Uterus (tissue), 4 donors: ENCODE measurements around the gene PLCL2. TPM values are rescaled to one million over a fixed set of nuclear protein-coding genes. Genes with fewer than 3 reads are reported as not detected.

ENCODE experiments used
- DNase-seq, 2 donors: peaks; one replicate each; pipeline ENCODE4 v3.0.0-alpha.2; 2019 to 2020
- H3K27ac ChIP-seq, 2 donors: fragments of 200-600 bp; sonication (generic); 1 replicate in 1 of 2; 2 replicates in 1 of 2; pipeline ENCODE4 v1.5.1; 2016 to 2018
- H3K27me3 ChIP-seq, 2 donors: fragments of 200-600 bp; sonication (generic); one replicate each; pipeline ENCODE4 v1.5.1; 2018 to 2019; ENCODE audit warnings: control low read depth in 1 of 2
- H3K36me3 ChIP-seq, 2 donors: fragments of 200-600 bp; sonication (generic); one replicate each; pipeline ENCODE4 v1.5.1; 2019; ENCODE audit warnings: control low read depth in 1 of 2
- H3K4me1 ChIP-seq, 2 donors: fragments of 200-600 bp; sonication (generic); one replicate each; pipeline ENCODE4 v1.5.1; 2018 to 2019; ENCODE audit warnings: control low read depth in 1 of 2
- H3K4me3 ChIP-seq, 2 donors: fragments of 200-600 bp; sonication (generic); 1 replicate in 1 of 2; 2 replicates in 1 of 2; pipeline ENCODE4 v1.5.1; 2018 to 2019; ENCODE audit warnings: mild to moderate bottlenecking in 1 of 2
- H3K9me3 ChIP-seq, 2 donors: fragments of 200-600 bp; sonication (generic); one replicate each; pipeline ENCODE4 v1.5.1; 2019; ENCODE audit warnings: control low read depth in 1 of 2
- POLR2A ChIP-seq, 2 donors: fragments of 450-650 bp; IDR thresholded peaks; one replicate each; pipeline ENCODE4 v1.6.1; 2016; ENCODE audit warnings: antibody characterized with exemption in 2 of 2, mild to moderate bottlenecking in 1 of 2, moderate library complexity in 1 of 2
- intact Hi-C: fragments of 100-400 bp; cut with DNase I; formaldehyde crosslinking; loops from one replicate; pipeline ENCODE4 v1.15.1; 2023; ENCODE audit warnings: low total_unique reads
- total RNA-seq, 4 donors: library from RNA; depleted of rRNA in 3 of 4; stranded (reverse); fragments of >200 nt in 3 of 4; gene quantifications; one replicate each; pipeline versions ENCODE4 v1.1.0 to v1.2.4, GENCODE V29; 2014 to 2023
- TF ChIP-seq, protein P1 (sequence below), 4 experiments: fragments of 200-600 bp in 2 of 4; fragments of 450-650 bp in 2 of 4; sonication (generic) in 2 of 4; IDR thresholded peaks; one replicate each; pipeline ENCODE4 v1.5.1; 2016 to 2019; ENCODE audit warnings: antibody characterized with exemption in 4 of 4, mild to moderate bottlenecking in 2 of 4, moderate library complexity in 1 of 4
- donor health status: DM: yes; HTN: yes; CAD: no.

The PLCL2 gene
- total RNA-seq, 4 donors from 2014 or later: 9.7 to 63.0 (median 19.5) TPM

DNA sequence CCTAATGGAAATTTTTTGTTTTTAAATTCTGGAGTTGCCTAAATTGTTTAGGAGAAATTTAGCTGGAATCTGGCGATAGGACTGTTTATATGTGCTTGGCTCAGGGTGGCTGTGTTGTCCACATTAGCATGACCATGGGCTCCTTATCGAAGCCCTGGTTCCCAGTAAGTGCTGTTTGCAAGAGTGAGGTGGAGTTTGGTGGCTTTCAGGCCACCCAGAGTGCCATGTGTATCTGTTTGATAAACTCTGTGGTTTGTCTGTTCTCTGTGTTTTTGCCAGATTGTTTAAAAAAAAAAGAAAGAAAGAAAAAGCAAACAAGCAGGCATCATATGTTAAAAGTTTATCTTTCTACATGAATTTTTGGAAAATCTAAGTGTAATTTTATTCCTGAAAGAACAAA, 51.5 kb downstream of the PLCL2 start:
- Histone ChIP-seq H3K4me1 (no peaks in the 10 kb centered on the region), H3K4me3 (no peak overlapping the region), H3K36me3 (no peaks in the 10 kb centered on the region), H3K9me3 (no peaks in the 10 kb centered on the region), H3K27me3 (no peaks in the 10 kb centered on the region), H3K27ac (no peak overlapping the region)
- intact Hi-C loops: no loop called here
- TF ChIP-seq, protein P1, sequence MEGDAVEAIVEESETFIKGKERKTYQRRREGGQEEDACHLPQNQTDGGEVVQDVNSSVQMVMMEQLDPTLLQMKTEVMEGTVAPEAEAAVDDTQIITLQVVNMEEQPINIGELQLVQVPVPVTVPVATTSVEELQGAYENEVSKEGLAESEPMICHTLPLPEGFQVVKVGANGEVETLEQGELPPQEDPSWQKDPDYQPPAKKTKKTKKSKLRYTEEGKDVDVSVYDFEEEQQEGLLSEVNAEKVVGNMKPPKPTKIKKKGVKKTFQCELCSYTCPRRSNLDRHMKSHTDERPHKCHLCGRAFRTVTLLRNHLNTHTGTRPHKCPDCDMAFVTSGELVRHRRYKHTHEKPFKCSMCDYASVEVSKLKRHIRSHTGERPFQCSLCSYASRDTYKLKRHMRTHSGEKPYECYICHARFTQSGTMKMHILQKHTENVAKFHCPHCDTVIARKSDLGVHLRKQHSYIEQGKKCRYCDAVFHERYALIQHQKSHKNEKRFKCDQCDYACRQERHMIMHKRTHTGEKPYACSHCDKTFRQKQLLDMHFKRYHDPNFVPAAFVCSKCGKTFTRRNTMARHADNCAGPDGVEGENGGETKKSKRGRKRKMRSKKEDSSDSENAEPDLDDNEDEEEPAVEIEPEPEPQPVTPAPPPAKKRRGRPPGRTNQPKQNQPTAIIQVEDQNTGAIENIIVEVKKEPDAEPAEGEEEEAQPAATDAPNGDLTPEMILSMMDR (IDR thresholded peaks at IDR 0.05): no peak
- no peak for TF ChIP-seq POLR2A (IDR thresholded peaks at IDR 0.05)
- no peak for DNase-seq

DNA sequence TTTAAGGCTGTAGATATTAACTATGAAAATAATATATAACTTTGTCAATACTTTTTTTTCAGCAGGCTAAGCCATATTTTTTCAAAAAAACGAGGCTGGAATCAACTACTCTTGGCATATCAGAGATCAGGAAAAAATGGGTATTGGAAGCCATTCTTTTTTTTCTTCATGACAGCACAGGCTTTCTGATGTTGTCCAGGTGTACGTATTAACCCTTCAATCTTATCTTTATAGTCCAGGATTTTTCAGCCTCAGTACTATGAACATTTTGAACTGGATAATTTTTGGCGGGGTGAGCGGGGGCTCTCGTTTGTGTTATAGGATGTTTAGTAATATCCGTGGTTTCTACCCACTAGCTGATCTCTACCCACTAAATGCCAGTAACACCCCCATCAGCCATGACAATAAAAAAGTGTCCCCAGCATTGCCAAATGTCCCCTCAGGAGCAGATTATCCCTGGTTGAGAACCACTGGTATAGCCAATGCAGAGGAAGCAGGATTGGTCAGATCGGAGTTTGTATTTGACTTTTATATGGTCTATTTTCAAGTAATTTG, 52.0 kb downstream of the PLCL2 start:
- H3K27ac ChIP-seq: no peak overlapping the region
- no peak overlapping the region for H3K4me3 ChIP-seq
- no peaks in the 10 kb centered on the region for H3K36me3 ChIP-seq
- no peak for DNase-seq
- no peaks in the 10 kb centered on the region for H3K9me3 ChIP-seq
- H3K27me3 ChIP-seq: no peaks in the 10 kb centered on the region
- TF ChIP-seq POLR2A (IDR thresholded peaks at IDR 0.05): no peak
- TF ChIP-seq, protein P1 (IDR thresholded peaks at IDR 0.05): no peak
- intact Hi-C loops: no loop called here
- H3K4me1 ChIP-seq: no peaks in the 10 kb centered on the region

GRCh38 chr3:16937326-16937845, 52.6 kb downstream of the PLCL2 start:
- H3K27me3 ChIP-seq: no peaks in the 10 kb centered on the region
- no peaks in the 10 kb centered on the region for H3K9me3 ChIP-seq
- no peak for TF ChIP-seq POLR2A (IDR thresholded peaks at IDR 0.05)
- TF ChIP-seq, protein P1 (IDR thresholded peaks at IDR 0.05): no peak
- H3K4me1 ChIP-seq: no peaks in the 10 kb centered on the region
- no peak for DNase-seq
- no peak overlapping the region for H3K4me3 ChIP-seq
- H3K36me3 ChIP-seq: no peaks in the 10 kb centered on the region
- no peak overlapping the region for H3K27ac ChIP-seq
- intact Hi-C loops: no loop called here

GRCh38 chr3:16940769-16941700, 56.3 kb downstream of the PLCL2 start:
- no peak for DNase-seq
- intact Hi-C loops: no loop called here
- Histone ChIP-seq H3K4me1 (no peaks in the 10 kb centered on the region), H3K27ac (no peak overlapping the region), H3K36me3 (no peaks in the 10 kb centered on the region), H3K27me3 (no peaks in the 10 kb centered on the region), H3K9me3 (no peaks in the 10 kb centered on the region), H3K4me3 (no peak overlapping the region)
- no peak for TF ChIP-seq POLR2A (IDR thresholded peaks at IDR 0.05)
- TF ChIP-seq, protein P1 (IDR thresholded peaks at IDR 0.05): no peak

DNA sequence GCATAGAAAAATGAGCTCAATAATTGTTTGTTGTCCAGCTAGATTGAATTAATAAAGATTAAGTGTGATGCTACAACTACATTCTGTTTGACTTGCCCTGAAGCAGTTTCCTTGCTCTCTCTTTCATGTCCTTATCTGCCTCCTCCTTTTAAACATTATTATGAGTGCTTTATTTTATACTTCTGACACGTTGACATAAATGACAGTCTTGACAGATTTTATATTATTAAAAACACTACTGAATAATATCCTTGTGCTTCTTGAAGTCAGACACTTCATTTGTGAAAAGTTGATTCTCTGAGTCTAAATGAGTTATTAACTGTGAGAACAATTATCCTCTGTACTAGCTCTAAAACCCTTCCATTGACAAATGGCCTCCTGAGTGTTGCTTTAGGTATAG, 58.2 kb downstream of the PLCL2 start:
- no peak overlapping the region for H3K4me3 ChIP-seq
- no peaks in the 10 kb centered on the region for H3K9me3 ChIP-seq
- no peak overlapping the region for H3K27ac ChIP-seq
- H3K27me3 ChIP-seq: no peaks in the 10 kb centered on the region
- TF ChIP-seq, protein P1 (IDR thresholded peaks at IDR 0.05): no peak
- no peaks in the 10 kb centered on the region for H3K36me3 ChIP-seq
- intact Hi-C loops: no loop called here
- no peaks in the 10 kb centered on the region for H3K4me1 ChIP-seq
- DNase-seq: no peak
